IgD-negative memory B cell (primary cell): ENCODE measurements around the gene NR3C1. TPM values are rescaled to one million over a fixed set of nuclear protein-coding genes. Genes with fewer than 3 reads are reported as not detected.
A peak's percentile ranks its signal among the peaks of the same experiment; 100 is the strongest.

ENCODE experiments used
- H3K27ac Mint-ChIP-seq, 3 donors: one replicate each; pipeline ENCODE4 v1.8.0; 2020 to 2022; ENCODE audit warnings: mild to moderate bottlenecking in 3 of 3, mixed read lengths in 3 of 3, moderate library complexity in 1 of 3
- H3K27me3 Mint-ChIP-seq: one replicate; pipeline ENCODE4 v1.8.0; 2021; ENCODE audit warnings: mixed read lengths
- H3K36me3 Mint-ChIP-seq: one replicate; pipeline ENCODE4 v1.8.0; 2020; ENCODE audit warnings: mild to moderate bottlenecking, mixed read lengths
- H3K4me1 Mint-ChIP-seq, 3 donors: one replicate each; pipeline ENCODE4 v1.8.0; 2020 to 2022; ENCODE audit warnings: mixed read lengths in 3 of 3, mild to moderate bottlenecking in 1 of 3
- H3K4me3 Mint-ChIP-seq, 4 donors: one replicate each; pipeline ENCODE4 v1.8.0; 2020 to 2022; ENCODE audit warnings: mild to moderate bottlenecking in 4 of 4, mixed read lengths in 4 of 4, moderate library complexity in 3 of 4
- H3K9me3 Mint-ChIP-seq, 3 donors: one replicate each; pipeline ENCODE4 v1.8.0; 2020 to 2021; ENCODE audit warnings: mixed read lengths in 3 of 3, mild to moderate bottlenecking in 1 of 3
- polyA plus RNA-seq: library from polyadenylated mRNA; unstranded; fragments of 300-500 nt; fragmentation: Illumina TruSeq; gene quantifications from one replicate; pipeline ENCODE4 v1.2.3, GENCODE V29; 2021

NR3C1 gene
- polyA plus RNA-seq, 1 donor from 2014 or later: 78.4 TPM

DNA sequence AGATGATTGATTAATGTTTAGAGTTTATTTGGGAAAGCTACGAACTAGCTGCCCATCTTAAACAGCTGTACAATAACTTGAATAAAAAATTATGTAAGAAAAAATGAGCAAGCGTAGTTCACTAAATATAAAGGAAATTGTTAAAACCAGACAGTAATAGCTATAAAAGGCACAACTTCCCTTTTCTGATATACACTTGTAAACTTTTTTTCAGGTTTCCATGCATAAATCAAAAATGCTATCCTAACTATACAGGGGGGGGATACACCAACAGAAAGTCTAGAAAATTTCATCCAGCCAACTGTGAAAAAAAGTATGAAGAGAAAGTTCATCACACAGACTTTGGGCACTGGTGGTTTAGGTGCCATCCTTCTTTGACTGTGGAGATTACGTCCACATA, 122.3 kb downstream of the NR3C1 start:
- H3K27me3 Mint-ChIP-seq: no peaks in the 10 kb centered on the region
- H3K36me3 Mint-ChIP-seq: peaks cover 23% of the 10 kb centered on the region
- H3K9me3 Mint-ChIP-seq: no peaks in the 10 kb centered on the region
- H3K4me3 Mint-ChIP-seq: no peak overlapping the region
- H3K4me1 Mint-ChIP-seq: peaks cover 11 to 19% (median 15%) of the 10 kb centered on the region in 3 donors
- peak overlapping the region in 2 of 3 donors; percentile 23 to 47 for H3K27ac Mint-ChIP-seq

DNA sequence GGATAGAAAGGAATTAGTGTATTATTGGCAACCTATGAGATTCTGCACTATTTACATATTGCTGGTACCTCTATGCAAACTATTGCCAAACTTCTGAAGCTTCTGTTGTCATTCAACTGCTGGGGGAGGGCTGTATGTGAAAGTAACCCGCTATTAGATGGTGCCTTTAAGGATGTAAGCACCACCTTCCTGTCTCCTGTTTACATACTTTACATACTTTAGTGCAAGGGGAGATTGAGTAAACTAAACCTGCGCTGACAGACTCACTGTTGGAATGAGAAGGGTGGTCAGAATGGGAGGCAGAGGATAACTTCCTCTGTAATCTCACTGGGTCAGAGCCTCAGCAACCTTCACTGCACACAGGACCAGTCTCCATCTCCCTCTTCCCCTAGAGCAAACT, 123.8 kb downstream of the NR3C1 start:
- Mint-ChIP-seq H3K4me1 (peaks cover 3 to 9% (median 4%) of the 10 kb centered on the region in 3 donors), H3K27ac (no peak overlapping the region), H3K36me3 (peaks cover 21% of the 10 kb centered on the region), H3K9me3 (no peaks in the 10 kb centered on the region), H3K4me3 (no peak overlapping the region), H3K27me3 (no peaks in the 10 kb centered on the region)

DNA sequence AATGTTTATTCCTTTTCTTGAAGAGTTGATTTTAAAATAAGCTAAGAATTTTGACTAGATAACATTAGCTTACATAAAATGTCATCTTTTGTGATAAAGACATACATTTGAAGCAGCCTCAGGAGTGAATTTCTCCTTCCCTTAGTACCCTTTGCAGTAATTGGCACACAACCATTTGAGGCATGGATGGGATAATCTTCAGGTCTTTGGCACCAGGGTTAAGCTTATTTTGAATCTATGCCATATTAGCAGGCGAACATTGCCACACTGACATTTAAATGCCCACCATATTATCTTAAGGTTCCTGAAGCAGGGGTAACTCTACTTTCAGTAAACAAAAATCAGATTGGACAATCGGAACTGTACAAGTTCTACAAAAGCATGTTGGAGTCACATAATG, 126.0 kb downstream of the NR3C1 start:
- Mint-ChIP-seq H3K4me1 (peaks cover 0 to 2% (median 1%) of the 10 kb centered on the region in 3 donors), H3K27ac (no peak overlapping the region), H3K4me3 (no peak overlapping the region), H3K9me3 (no peaks in the 10 kb centered on the region), H3K36me3 (peaks cover 16% of the 10 kb centered on the region), H3K27me3 (no peaks in the 10 kb centered on the region)

DNA sequence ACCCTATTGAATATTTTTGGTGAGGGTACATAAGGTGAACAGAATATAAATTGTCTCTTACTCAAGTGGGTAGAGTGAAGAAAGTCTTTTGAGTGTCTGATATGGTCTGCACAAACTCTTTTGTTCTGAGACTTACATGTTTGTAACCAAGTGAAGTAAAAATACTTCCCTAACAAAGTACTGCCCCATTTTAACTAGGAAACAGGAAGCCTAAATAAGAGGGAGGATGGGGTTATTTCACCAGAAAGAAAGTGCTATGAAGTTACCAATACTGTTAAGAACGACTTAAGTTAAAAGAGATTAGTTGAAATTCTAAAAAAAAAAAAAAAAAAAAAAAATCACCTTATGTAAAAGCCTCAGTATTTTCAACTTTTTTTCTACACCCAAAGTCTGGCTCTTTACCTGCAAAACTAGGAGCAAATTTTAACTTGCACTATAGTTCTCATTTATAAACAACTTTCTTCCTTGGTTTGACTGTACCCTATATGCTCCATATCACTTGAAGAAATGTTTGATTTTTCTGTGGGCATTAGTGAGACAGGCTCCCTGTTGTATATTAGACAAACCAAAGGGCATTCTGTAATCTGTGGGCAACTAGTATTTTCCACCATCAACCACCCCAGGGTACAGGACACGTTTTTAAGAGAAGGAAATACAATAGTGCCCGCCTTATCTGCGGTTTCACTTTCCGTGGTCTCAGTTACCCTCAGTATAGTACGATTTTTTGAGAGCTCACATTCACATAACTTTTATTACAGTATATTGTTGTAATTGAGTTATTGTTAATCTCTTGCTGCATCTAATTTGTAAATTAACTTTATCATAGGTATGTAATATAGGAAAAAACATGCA, 127.7 kb downstream of the NR3C1 start:
- Mint-ChIP-seq H3K9me3 (no peaks in the 10 kb centered on the region), H3K27me3 (no peaks in the 10 kb centered on the region), H3K36me3 (peaks cover 16% of the 10 kb centered on the region), H3K27ac (no peak overlapping the region), H3K4me1 (peaks cover 0 to 2% (median 0%) of the 10 kb centered on the region in 3 donors), H3K4me3 (no peak overlapping the region)

DNA sequence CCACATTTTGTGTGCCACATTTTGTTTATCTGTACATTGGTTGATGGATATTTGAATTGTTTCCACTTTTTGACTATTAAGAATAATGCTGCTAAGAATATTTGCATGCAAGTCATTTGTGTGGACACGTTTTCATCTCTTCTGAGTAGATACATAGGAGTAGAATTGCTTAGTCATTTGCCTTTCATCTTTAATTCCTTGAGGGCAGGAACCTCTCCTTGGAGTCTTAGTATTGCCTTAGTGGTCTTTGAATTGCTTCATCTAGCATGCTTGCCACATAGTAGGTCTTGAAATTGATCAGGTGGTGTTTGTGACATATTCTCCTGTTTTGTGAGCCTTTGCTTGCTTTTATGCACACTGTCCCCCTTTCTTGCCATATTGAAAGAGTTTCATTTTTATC, 128.5 kb downstream of the NR3C1 start:
- Mint-ChIP-seq H3K4me1 (peaks cover 0 to 2% (median 0%) of the 10 kb centered on the region in 3 donors), H3K27me3 (no peaks in the 10 kb centered on the region), H3K27ac (no peak overlapping the region), H3K4me3 (no peak overlapping the region), H3K36me3 (peaks cover 15% of the 10 kb centered on the region), H3K9me3 (no peaks in the 10 kb centered on the region)

DNA sequence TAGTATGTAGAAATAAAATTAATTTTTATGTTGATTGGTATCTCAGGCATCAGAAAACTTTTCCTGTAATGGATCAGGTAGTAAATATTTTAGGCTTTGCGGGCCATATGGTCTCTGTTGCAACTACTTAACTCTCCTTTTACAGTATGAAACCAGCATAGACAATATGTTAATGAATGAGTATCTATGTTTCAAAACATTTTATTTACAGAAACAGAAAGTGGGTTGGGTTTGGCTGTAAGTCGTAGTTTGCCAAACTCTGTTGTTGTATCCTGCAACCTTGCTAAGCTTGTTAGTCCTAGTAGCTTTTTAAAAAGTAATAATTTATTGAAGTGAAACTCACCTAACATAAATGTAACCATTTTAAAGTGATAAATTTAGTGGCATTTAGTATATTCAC, 132.1 kb downstream of the NR3C1 start:
- Mint-ChIP-seq H3K4me3 (no peak overlapping the region), H3K4me1 (peaks cover 0 to 2% (median 0%) of the 10 kb centered on the region in 3 donors), H3K9me3 (peaks cover 3 to 19% (median 11%) of the 10 kb centered on the region in 3 donors), H3K27ac (no peak overlapping the region), H3K36me3 (peaks cover 7% of the 10 kb centered on the region), H3K27me3 (no peaks in the 10 kb centered on the region)

DNA sequence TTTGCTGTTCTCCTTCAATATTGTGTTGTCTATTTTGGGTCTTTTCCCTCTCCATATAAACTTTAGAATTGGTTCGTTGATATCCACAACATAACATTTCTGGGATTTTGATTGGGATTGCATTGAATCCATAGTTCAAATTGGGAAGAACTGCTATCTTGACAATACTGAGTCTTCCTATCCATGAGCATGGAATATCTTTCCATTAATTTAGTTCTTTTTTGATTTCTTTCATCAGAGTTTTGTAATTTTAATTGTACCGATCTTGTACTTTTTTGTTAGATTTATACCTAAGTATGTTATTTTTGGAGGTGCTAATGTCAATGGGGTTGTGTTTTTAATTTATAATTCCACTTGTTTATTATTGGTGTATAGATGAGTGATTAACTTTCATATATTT, 135.1 kb downstream of the NR3C1 start:
- H3K27ac Mint-ChIP-seq: no peak overlapping the region
- H3K4me1 Mint-ChIP-seq: no peaks in the 10 kb centered on the region
- H3K9me3 Mint-ChIP-seq: peaks cover 5 to 27% (median 16%) of the 10 kb centered on the region in 3 donors
- no peaks in the 10 kb centered on the region for H3K27me3 Mint-ChIP-seq
- H3K36me3 Mint-ChIP-seq: peaks cover 2% of the 10 kb centered on the region
- H3K4me3 Mint-ChIP-seq: no peak overlapping the region

DNA sequence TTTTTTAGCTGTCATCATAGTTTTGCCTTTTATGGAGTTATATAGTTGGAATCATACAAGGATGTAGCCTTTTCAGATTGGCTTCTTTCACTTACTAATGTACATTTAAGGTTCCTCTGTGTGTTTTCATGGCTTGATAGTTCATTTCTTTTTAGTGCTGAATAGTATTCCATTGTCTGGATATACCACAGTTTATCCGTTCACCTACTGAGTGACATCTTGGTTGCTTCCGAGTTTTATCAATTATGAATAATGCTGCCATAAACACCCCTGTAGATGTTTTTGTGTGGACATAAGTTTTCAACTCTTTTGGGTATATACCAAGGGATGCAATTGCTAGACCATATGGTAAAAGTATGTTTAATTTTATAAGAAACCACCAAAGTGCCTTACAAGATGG, 136.3 kb downstream of the NR3C1 start:
- Mint-ChIP-seq H3K9me3 (peaks cover 5 to 27% (median 16%) of the 10 kb centered on the region in 3 donors), H3K4me3 (no peak overlapping the region), H3K36me3 (no peaks in the 10 kb centered on the region), H3K4me1 (no peaks in the 10 kb centered on the region), H3K27me3 (no peaks in the 10 kb centered on the region), H3K27ac (no peak overlapping the region)

DNA sequence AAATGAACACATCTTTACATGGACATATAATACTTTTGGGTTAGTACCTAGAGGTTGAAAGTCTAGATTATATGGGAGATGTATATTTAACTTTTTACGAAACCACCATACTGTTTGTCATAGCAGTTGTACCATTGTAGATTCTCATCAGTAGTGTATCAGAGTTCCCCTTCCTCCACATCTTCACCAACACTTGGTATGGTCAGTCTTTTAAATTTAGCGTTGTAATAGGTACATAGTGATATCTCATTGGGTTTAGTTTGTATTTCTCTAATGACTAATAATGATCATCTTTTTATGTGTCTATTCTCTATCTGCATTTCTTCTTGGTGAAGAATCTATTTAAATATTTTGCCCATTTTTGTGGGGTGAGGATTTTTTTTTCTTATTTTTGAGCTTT, 137.5 kb downstream of the NR3C1 start:
- no peaks in the 10 kb centered on the region for H3K27me3 Mint-ChIP-seq
- H3K4me3 Mint-ChIP-seq: no peak overlapping the region
- H3K27ac Mint-ChIP-seq: no peak overlapping the region
- H3K9me3 Mint-ChIP-seq: peaks cover 5 to 27% (median 16%) of the 10 kb centered on the region in 3 donors
- no peaks in the 10 kb centered on the region for H3K4me1 Mint-ChIP-seq
- no peaks in the 10 kb centered on the region for H3K36me3 Mint-ChIP-seq

DNA sequence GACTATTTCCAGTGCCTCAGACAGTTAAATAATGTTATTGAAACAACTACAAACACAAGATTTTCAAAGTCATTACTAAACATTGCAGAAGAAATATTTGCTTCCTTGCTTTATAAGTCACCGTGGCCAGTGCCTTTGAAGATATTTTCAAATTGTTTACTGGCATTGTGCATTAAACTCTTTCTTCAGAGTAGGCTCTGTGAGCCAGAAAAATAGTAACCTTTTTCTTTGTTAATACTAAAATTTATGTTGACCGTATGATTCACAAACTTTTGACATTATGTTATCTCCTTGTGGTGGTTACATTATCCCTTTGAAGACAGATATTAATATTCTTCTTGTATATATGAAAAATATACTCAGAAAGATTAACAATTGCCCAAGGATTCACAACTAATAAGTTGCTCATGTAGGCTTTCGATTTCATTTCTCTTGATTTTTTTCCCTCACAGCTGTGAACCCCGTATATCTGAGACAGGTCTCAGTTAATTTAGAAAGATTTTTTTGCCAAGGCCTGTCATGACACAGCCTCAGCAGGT, 140.1 kb downstream of the NR3C1 start:
- H3K4me1 Mint-ChIP-seq: no peaks in the 10 kb centered on the region
- peaks cover 5 to 23% (median 8%) of the 10 kb centered on the region in 3 donors for H3K9me3 Mint-ChIP-seq
- H3K4me3 Mint-ChIP-seq: no peak overlapping the region
- H3K36me3 Mint-ChIP-seq: no peaks in the 10 kb centered on the region
- H3K27ac Mint-ChIP-seq: no peak overlapping the region
- H3K27me3 Mint-ChIP-seq: no peaks in the 10 kb centered on the region

DNA sequence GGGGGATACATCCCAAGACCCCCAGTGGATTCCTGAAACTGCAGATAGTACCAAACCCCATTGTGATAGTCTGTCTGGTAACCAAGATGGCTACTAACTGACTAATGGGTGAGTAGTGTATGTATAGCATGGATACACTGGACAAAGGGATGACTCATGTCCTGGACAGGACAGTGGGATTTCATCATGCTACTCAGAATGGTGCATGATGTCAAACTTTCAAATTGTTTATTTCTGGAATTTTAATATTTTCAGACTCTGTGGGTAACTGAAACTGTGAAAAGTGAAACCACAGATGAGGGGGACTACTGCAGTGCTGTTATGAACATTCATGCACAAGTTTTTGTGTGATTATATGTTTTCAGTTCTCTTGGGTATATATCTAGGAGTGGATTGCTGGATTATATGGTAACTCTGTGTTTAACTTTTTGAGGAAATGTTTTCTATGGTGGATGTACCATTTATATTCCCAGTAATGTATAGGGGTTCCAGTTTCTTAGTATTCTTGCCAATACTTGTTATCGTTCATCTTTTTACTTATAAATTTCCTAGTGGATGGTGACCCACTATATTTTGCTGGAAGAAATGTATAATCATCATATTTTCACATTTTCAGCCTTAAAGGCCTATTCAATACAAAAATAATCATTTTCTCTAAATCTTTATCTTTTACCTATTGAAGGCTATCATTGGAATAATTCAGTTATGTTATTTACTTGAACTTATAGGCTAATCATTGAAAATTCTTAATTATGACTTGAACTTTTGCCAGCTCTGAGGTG, 140.9 kb downstream of the NR3C1 start:
- Mint-ChIP-seq H3K4me1 (no peaks in the 10 kb centered on the region), H3K36me3 (no peaks in the 10 kb centered on the region), H3K27ac (no peak overlapping the region), H3K27me3 (no peaks in the 10 kb centered on the region), H3K4me3 (no peak overlapping the region), H3K9me3 (peaks cover 5 to 17% (median 6%) of the 10 kb centered on the region in 3 donors)

DNA sequence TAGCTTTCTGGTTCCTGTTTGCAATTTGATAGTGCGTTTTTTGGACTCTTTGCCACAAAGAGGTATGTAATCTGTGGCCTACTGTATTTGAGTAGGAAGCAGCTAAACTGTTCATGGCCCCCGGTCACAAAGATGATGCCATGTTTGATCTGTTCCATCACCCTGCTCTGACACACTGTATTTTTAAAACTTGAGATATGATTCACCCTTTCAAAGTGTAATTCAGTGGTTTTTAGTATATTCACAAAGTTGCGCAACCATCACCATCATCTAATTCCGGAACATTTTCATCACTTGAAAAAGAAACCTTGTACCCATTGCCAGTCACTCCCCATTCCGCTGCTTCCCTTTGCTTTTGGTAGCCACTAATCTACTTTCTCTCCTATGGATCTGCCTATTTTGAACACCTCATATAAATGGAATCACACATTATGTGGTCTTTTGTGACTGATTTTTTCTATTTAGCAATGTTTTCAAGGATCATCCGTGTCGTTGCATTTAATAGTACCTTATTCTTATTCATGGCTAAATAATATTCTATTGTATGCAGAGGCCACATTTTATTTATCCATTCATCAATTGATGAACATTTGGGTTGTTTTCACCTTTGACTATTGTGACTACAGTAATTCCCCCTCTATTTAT, 141.6 kb downstream of the NR3C1 start:
- H3K36me3 Mint-ChIP-seq: no peaks in the 10 kb centered on the region
- H3K27ac Mint-ChIP-seq: no peak overlapping the region
- H3K9me3 Mint-ChIP-seq: peaks cover 4 to 11% (median 4%) of the 10 kb centered on the region in 3 donors
- H3K27me3 Mint-ChIP-seq: no peaks in the 10 kb centered on the region
- H3K4me1 Mint-ChIP-seq: no peaks in the 10 kb centered on the region
- H3K4me3 Mint-ChIP-seq: no peak overlapping the region

DNA sequence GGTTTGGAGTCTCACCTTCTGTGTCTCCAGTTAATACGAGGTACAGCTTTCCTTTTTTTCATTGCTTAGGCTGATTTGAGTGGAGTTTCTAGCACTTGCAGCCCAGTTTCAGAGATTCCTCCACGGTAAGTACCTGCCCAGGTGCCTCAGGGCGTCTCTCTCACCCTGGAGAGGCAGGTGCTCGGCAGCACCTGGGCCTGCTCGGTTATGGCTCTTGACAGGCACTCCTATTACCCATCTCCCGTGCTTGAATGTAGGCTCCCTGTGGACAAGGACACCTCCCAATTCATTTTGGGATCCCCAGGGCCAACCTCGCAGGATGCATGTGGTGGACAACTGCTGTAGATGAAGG, 144.3 kb downstream of the NR3C1 start:
- Mint-ChIP-seq H3K27me3 (no peaks in the 10 kb centered on the region), H3K36me3 (no peaks in the 10 kb centered on the region), H3K9me3 (no peaks in the 10 kb centered on the region), H3K4me1 (no peaks in the 10 kb centered on the region), H3K27ac (no peak overlapping the region), H3K4me3 (no peak overlapping the region)

DNA sequence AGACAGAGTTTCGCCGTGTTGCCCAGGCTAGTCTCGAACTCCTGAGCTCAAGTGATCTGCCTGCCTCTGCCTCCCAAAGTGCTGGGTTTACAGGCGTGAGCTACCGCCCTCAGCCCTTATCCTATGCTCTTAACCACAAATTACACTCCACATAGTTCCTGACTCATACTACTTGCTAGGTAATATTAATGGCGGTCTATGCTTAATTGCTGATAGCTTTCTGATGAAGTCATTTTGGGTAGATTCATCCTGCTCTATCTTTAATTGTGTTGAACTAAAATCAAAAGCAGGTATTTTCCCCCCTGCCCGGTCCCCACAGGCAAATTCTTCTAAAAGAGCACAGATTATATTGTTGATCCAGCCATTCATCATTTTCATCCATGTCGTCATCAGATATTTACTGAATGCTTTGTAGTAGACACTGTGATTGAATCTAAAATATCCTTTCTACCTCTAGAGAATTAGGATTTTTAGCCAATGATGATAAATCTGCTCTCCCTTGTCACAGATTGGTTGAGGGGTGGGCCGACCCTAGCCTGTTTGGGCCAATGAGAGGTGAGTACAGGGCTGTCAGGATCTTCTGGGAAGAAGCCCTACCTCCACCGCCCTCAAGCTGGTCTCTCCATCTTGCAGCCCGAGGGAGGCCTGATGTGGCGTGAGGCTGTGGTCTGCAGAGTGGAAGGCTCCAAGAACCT, 144.8 kb downstream of the NR3C1 start:
- Mint-ChIP-seq H3K4me1 (no peaks in the 10 kb centered on the region), H3K9me3 (no peaks in the 10 kb centered on the region), H3K27me3 (no peaks in the 10 kb centered on the region), H3K4me3 (no peak overlapping the region), H3K27ac (no peak overlapping the region), H3K36me3 (no peaks in the 10 kb centered on the region)
